ENCODE measurements around the gene TIMP2. TPM values are rescaled to one million over a fixed set of nuclear protein-coding genes. Genes with fewer than 3 reads are reported as not detected.
"Not testable (repeated sequence)": the region's sequence is repeated elsewhere in the genome, so short reads cannot be mapped to it uniquely, and the experiment has no call there.

TIMP2 gene
- polyA plus RNA-seq, 4 donors, result 12.7 to 84.6 (median 44.0) TPM

- 81 to 86% (median 85%) methylated on average over 11 of the region's 11 CpGs for WGBS, 3 donors
- peaks cover 0 to 40% (median 0%) of the 10 kb centered on the region in 3 donors for H3K36me3 ChIP-seq (ENCODE audit: control insufficient read depth in 3 of 3, insufficient read depth in 2 of 3, low read depth in 1 of 3, low read length in 3 of 3)
- not testable (repeated sequence) for H3K4me3 ChIP-seq (ENCODE audit: low read depth in 1 of 3, low read length in 3 of 3); FAIRE-seq; DNase-seq; H3K27me3 ChIP-seq (ENCODE audit: control insufficient read depth in 3 of 3, insufficient read depth in 3 of 3, low read length in 3 of 3); H3K4me1 ChIP-seq (ENCODE audit: control insufficient read depth in 3 of 3, insufficient read depth in 2 of 3, low read depth in 1 of 3, low read length in 2 of 3); H3K9me3 ChIP-seq (ENCODE audit: control insufficient read depth in 2 of 2, insufficient read depth in 1 of 2, low read depth in 1 of 2, low read length in 1 of 2)
- peak overlapping the region in 1 of 3 donors; percentile 37 for H3K27ac ChIP-seq (ENCODE audit: low read depth in 1 of 3, low read length in 2 of 3)
These were observed 35.1 kb downstream of the TIMP2 start for GRCh38 chr17:78890096-78890495.

- H3K27ac ChIP-seq (ENCODE audit: low read depth in 1 of 3, low read length in 2 of 3), result peak overlapping the region in 1 of 3 donors; percentile 63
- no peaks in the 10 kb centered on the region for H3K9me3 ChIP-seq (ENCODE audit: control insufficient read depth in 2 of 2, insufficient read depth in 1 of 2, low read depth in 1 of 2, low read length in 1 of 2)
- no peak for FAIRE-seq
- 63 to 74% (median 65%) methylated on average over 8 of the region's 8 CpGs for WGBS, 3 donors
- no peaks in the 10 kb centered on the region for H3K27me3 ChIP-seq (ENCODE audit: control insufficient read depth in 3 of 3, insufficient read depth in 3 of 3, low read length in 3 of 3)
- peaks cover 0 to 45% (median 0%) of the 10 kb centered on the region in 3 donors for H3K36me3 ChIP-seq (ENCODE audit: control insufficient read depth in 3 of 3, insufficient read depth in 2 of 3, low read depth in 1 of 3, low read length in 3 of 3)
- H3K4me1 ChIP-seq (ENCODE audit: control insufficient read depth in 3 of 3, insufficient read depth in 2 of 3, low read depth in 1 of 3, low read length in 2 of 3), result peaks cover 0 to 7% (median 4%) of the 10 kb centered on the region in 3 donors
- DNase-seq, result no peak
- no peak overlapping the region for H3K4me3 ChIP-seq (ENCODE audit: low read depth in 1 of 3, low read length in 3 of 3)
These were observed 35.7 kb downstream of the TIMP2 start for GRCh38 chr17:78889531-78889930.

- DNase-seq (no peak), FAIRE-seq (no peak)
- Histone ChIP-seq H3K36me3 (ENCODE audit: control insufficient read depth in 3 of 3, insufficient read depth in 2 of 3, low read depth in 1 of 3, low read length in 3 of 3) (peaks cover 0 to 48% (median 0%) of the 10 kb centered on the region in 3 donors), H3K4me3 (ENCODE audit: low read depth in 1 of 3, low read length in 3 of 3) (no peak overlapping the region), H3K27ac (ENCODE audit: low read depth in 1 of 3, low read length in 2 of 3) (peak overlapping the region in 1 of 3 donors; percentile 63), H3K4me1 (ENCODE audit: control insufficient read depth in 3 of 3, insufficient read depth in 2 of 3, low read depth in 1 of 3, low read length in 2 of 3) (peaks cover 0 to 12% (median 7%) of the 10 kb centered on the region in 3 donors), H3K27me3 (ENCODE audit: control insufficient read depth in 3 of 3, insufficient read depth in 3 of 3, low read length in 3 of 3) (no peaks in the 10 kb centered on the region), H3K9me3 (ENCODE audit: control insufficient read depth in 2 of 2, insufficient read depth in 1 of 2, low read depth in 1 of 2, low read length in 1 of 2) (no peaks in the 10 kb centered on the region)
- WGBS, 3 donors, result 74 to 78% (median 74%) methylated on average over 10 of the region's 10 CpGs
These were observed 36.2 kb downstream of the TIMP2 start for GRCh38 chr17:78888941-78889518.

GRCh38 chr17:78886954-78887353 lies 38.2 kb downstream of the TIMP2 start:
- no peak overlapping the region for H3K4me3 ChIP-seq (ENCODE audit: low read depth in 1 of 3, low read length in 3 of 3)
- 92 to 94% (median 92%) methylated on average over 12 of the region's 12 CpGs for WGBS, 3 donors
- peaks cover 3 to 29% (median 9%) of the 10 kb centered on the region in 3 donors for H3K4me1 ChIP-seq (ENCODE audit: control insufficient read depth in 3 of 3, insufficient read depth in 2 of 3, low read depth in 1 of 3, low read length in 2 of 3)
- no peak for DNase-seq
- FAIRE-seq, result no peak
- H3K36me3 ChIP-seq (ENCODE audit: control insufficient read depth in 3 of 3, insufficient read depth in 2 of 3, low read depth in 1 of 3, low read length in 3 of 3), result peaks cover 0 to 41% (median 0%) of the 10 kb centered on the region in 3 donors
- no peaks in the 10 kb centered on the region for H3K9me3 ChIP-seq (ENCODE audit: control insufficient read depth in 2 of 2, insufficient read depth in 1 of 2, low read depth in 1 of 2, low read length in 1 of 2)
- no peaks in the 10 kb centered on the region for H3K27me3 ChIP-seq (ENCODE audit: control insufficient read depth in 3 of 3, insufficient read depth in 3 of 3, low read length in 3 of 3)
- H3K27ac ChIP-seq (ENCODE audit: low read depth in 1 of 3, low read length in 2 of 3), result no peak overlapping the region

GRCh38 chr17:78885956-78886355 lies 39.2 kb downstream of the TIMP2 start:
- Histone ChIP-seq H3K27me3 (ENCODE audit: control insufficient read depth in 3 of 3, insufficient read depth in 3 of 3, low read length in 3 of 3) (no peaks in the 10 kb centered on the region), H3K36me3 (ENCODE audit: control insufficient read depth in 3 of 3, insufficient read depth in 2 of 3, low read depth in 1 of 3, low read length in 3 of 3) (peaks cover 0 to 38% (median 0%) of the 10 kb centered on the region in 3 donors), H3K4me3 (ENCODE audit: low read depth in 1 of 3, low read length in 3 of 3) (no peak overlapping the region), H3K27ac (ENCODE audit: low read depth in 1 of 3, low read length in 2 of 3) (no peak overlapping the region), H3K9me3 (ENCODE audit: control insufficient read depth in 2 of 2, insufficient read depth in 1 of 2, low read depth in 1 of 2, low read length in 1 of 2) (no peaks in the 10 kb centered on the region), H3K4me1 (ENCODE audit: control insufficient read depth in 3 of 3, insufficient read depth in 2 of 3, low read depth in 1 of 3, low read length in 2 of 3) (peaks cover 3 to 29% (median 9%) of the 10 kb centered on the region in 3 donors)
- DNase-seq (no peak), FAIRE-seq (no peak)
- 69 to 81% (median 73%) methylated on average over 8 of the region's 8 CpGs for WGBS, 3 donors

- FAIRE-seq (no peak), DNase-seq (no peak)
- H3K4me3 ChIP-seq (ENCODE audit: low read depth in 1 of 3, low read length in 3 of 3), result no peak overlapping the region
- peak overlapping the region in 2 of 3 donors; percentile 84 to 90 for H3K27ac ChIP-seq (ENCODE audit: low read depth in 1 of 3, low read length in 2 of 3)
- 91 to 95% (median 94%) methylated on average over 24 of the region's 24 CpGs for WGBS, 3 donors
- no peaks in the 10 kb centered on the region for H3K27me3 ChIP-seq (ENCODE audit: control insufficient read depth in 3 of 3, insufficient read depth in 3 of 3, low read length in 3 of 3)
- H3K9me3 ChIP-seq (ENCODE audit: control insufficient read depth in 2 of 2, insufficient read depth in 1 of 2, low read depth in 1 of 2, low read length in 1 of 2), result no peaks in the 10 kb centered on the region
- peaks cover 0 to 38% (median 0%) of the 10 kb centered on the region in 3 donors for H3K36me3 ChIP-seq (ENCODE audit: control insufficient read depth in 3 of 3, insufficient read depth in 2 of 3, low read depth in 1 of 3, low read length in 3 of 3)
- peaks cover 3 to 29% (median 9%) of the 10 kb centered on the region in 3 donors for H3K4me1 ChIP-seq (ENCODE audit: control insufficient read depth in 3 of 3, insufficient read depth in 2 of 3, low read depth in 1 of 3, low read length in 2 of 3)
These were observed 40.1 kb downstream of the TIMP2 start for GRCh38 chr17:78884876-78885667.

- Histone ChIP-seq H3K36me3 (ENCODE audit: control insufficient read depth in 3 of 3, insufficient read depth in 2 of 3, low read depth in 1 of 3, low read length in 3 of 3) (peaks cover 0 to 41% (median 0%) of the 10 kb centered on the region in 3 donors), H3K9me3 (ENCODE audit: control insufficient read depth in 2 of 2, insufficient read depth in 1 of 2, low read depth in 1 of 2, low read length in 1 of 2) (no peaks in the 10 kb centered on the region), H3K4me3 (ENCODE audit: low read depth in 1 of 3, low read length in 3 of 3) (no peak overlapping the region), H3K4me1 (ENCODE audit: control insufficient read depth in 3 of 3, insufficient read depth in 2 of 3, low read depth in 1 of 3, low read length in 2 of 3) (peaks cover 3 to 31% (median 9%) of the 10 kb centered on the region in 3 donors), H3K27me3 (ENCODE audit: control insufficient read depth in 3 of 3, insufficient read depth in 3 of 3, low read length in 3 of 3) (no peaks in the 10 kb centered on the region), H3K27ac (ENCODE audit: low read depth in 1 of 3, low read length in 2 of 3) (peak overlapping the region; percentile 39 to 90 (median 84))
- DNase-seq (no peak), FAIRE-seq (no peak)
- WGBS, 3 donors, result 59 to 86% (median 81%) methylated on average over 20 of the region's 20 CpGs
These were observed 40.9 kb downstream of the TIMP2 start for GRCh38 chr17:78884148-78884825.

GRCh38 chr17:78883533-78884131 lies 41.6 kb downstream of the TIMP2 start:
- 22 to 32% (median 25%) methylated on average over 18 to 24 of the region's 24 CpGs for WGBS, 3 donors
- Histone ChIP-seq H3K27me3 (ENCODE audit: control insufficient read depth in 3 of 3, insufficient read depth in 3 of 3, low read length in 3 of 3) (no peaks in the 10 kb centered on the region), H3K36me3 (ENCODE audit: control insufficient read depth in 3 of 3, insufficient read depth in 2 of 3, low read depth in 1 of 3, low read length in 3 of 3) (peaks cover 0 to 45% (median 0%) of the 10 kb centered on the region in 3 donors), H3K27ac (ENCODE audit: low read depth in 1 of 3, low read length in 2 of 3) (peak overlapping the region; percentile 77 to 90 (median 84)), H3K9me3 (ENCODE audit: control insufficient read depth in 2 of 2, insufficient read depth in 1 of 2, low read depth in 1 of 2, low read length in 1 of 2) (no peaks in the 10 kb centered on the region), H3K4me3 (ENCODE audit: low read depth in 1 of 3, low read length in 3 of 3) (no peak overlapping the region), H3K4me1 (ENCODE audit: control insufficient read depth in 3 of 3, insufficient read depth in 2 of 3, low read depth in 1 of 3, low read length in 2 of 3) (peaks cover 3 to 37% (median 9%) of the 10 kb centered on the region in 3 donors)
- FAIRE-seq, result no peak
- DNase-seq, result no peak
